Epithelial cell of prostate (primary cell): ENCODE measurements around the gene SLC36A4.
"Not testable (repeated sequence)": the region's sequence is repeated elsewhere in the genome, so short reads cannot be mapped to it uniquely, and the experiment has no call there.

Source experiments
- DNase-seq: peaks from one replicate; pipeline ENCODE4 v3.0.0-alpha.2; 2011; ENCODE audit warnings: low read depth, low spot score
- H3K27ac ChIP-seq: fragments of 450-650 bp; 2 replicates; pipeline ENCODE4 v1.5.1; 2017; ENCODE audit warnings: mild to moderate bottlenecking

SLC36A4 gene

DNA sequence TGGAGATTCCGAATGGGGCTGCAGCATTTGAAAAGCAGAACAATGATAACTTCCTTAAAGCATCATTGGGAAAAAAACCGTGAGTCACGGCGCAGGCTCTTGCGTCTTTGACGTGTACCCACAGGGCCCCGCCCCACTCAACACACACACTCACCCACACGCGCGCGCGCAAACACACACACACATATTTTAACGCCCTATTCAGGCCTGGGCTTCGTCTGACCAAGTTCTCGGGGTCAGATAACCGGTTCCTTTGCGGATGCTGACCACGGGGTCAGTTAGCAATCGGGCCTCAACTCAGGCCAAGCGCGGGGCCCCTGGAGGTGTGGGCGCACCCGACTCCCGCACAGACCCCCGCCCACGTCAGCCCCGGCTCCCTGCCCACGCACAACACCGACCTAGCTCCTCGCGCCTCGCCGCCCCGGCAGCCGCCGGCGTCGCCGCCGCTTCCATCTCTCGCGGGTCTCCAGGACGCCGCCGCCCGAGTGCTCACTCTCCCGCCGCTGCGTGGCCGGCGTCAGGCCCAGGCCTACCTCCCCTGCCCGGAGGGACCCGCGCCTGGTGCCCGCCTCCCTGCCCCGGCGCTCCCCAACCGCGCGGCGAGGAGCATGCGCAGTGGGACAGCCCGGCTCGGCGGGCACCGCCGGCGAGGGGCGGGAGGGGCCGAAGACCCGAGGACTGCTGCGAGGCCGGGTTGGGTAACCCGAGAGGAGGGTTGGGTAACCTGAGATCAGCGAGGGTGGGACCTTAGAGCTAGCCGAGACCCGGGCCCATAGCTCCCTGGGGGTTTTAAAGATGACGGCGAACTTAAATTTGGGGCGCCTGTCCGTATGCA is at the start of gene SLC36A4:
SLC36A4 (minus strand) TSS at position 612 of the 835 bp plus-strand sequence; CDS start at position 453, 159 bp downstream.
- H3K27ac ChIP-seq: peak within 1 kb of the TSS; percentile 73
- DNase-seq: peak; percentile 84

DNA sequence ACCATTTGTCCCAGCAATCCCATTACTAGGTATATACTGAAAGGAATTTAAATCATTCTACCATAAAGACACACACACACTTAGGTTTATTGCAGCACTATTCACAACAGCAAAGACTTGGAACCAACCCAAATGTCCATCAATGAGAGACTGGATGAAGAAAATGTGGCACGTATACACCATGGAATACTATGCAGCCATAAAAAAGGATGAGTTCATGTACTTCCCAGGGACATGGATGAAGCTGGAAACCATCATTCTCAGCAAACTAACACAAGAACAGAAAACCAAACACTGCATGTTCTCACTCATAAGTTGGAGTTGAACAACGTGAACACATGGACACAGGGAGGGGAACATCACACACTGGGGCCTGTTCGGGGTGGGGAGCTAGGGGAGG is 49.0 kb upstream of the SLC36A4 start:
- H3K27ac ChIP-seq, DNase-seq: not testable (repeated sequence)

DNA sequence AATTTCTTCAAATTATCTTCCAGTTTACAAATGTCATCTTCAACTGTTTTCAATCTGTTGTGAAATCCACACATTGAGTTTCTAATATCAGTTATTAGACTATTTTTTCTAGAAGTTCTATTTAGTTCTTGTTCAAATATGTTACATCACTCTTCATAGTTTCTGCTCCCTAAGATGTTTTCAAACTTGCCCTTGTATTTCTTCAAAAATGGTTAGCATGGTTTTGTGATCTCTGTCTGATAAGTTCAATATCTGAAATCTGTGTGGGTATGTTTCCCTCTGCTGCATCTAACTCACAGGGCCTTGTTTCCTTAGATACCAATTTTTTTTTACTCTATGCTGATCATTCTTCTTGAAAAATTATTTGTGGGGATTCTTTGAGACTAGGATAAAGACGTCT is 46.2 kb upstream of the SLC36A4 start:
- H3K27ac ChIP-seq: no peak overlapping the region
- DNase-seq: no peak

DNA sequence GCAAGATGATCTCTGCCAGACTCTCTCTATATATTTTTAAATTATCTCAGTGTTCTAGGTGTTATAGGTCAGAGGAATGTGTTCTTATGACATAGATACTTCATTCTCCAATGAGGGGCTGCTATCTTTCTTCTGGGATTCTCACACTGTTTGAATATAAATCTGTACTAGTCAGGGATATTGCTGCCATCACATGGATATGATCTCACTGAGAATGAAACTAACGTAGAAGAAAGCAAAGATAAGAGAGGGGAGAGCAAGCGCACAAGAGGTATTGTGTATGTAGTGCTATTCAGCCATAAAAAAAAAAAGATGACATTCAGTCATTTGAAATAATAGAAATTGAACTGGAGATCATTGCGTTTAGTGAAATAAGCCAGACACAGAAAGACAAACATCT is 42.2 kb upstream of the SLC36A4 start:
- no peak overlapping the region for H3K27ac ChIP-seq
- DNase-seq: no peak

DNA sequence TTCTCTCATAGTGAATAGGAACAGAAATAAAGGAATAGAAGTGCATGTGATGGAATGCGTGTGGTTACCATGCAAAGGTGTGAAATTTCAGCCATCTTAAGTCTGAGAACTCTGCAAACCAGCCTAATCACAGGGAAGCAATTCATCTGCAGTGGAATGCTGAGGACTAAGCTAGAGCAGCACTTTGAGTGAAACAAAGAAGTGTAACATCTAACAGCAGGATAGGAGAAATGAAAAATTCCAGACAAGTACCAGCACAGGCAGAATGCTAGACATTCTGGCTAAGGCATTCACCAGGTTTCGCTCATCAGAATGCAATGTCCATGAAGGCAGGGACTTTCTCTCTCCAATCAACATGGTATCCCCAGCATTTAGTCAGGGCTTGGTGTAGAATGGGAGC is 41.2 kb upstream of the SLC36A4 start:
- DNase-seq: peak; percentile 3
- no peak overlapping the region for H3K27ac ChIP-seq

DNA sequence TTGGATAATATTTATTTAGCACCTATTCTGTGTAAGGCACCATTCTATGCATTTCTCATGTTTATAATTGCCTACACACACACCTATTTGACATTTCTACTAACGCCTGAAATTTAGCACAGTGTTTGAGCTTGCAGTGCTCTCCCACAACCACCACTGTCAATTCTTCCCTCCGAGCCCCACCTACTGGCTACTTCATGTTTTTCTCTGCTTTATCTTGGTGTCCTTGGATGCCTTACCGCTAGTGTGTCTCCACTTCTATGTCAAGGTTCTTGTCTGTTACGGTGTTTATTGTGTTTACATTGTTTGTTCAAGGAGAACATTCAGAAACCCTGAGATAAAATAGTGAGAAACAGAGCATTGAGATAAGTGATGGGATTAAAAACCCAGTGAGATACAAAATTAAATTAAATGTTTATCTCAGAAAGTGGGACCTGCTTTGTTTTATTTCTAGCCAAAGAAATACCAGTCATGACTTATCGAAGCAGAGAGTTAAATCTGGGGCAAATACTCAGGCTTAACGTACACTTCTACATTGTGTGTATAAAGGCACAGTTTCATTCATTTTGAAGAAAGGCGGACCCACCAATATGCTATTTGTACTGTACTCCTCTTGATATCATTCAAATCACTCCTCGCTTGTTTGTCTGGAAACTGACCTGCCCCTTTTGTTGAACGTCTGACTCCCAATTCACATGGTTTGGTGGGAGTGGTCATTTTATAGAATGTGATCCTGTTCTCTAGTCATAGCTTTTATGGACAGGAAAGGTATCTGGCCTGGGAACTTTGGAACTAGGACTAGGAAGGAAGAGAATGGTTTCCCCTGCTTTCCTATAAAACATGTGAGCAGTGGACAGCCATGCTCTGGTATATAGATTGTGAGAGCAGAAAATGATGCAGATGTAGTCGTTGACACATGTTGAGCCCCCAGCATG is 39.2 kb upstream of the SLC36A4 start:
- no peak for DNase-seq
- H3K27ac ChIP-seq: no peak overlapping the region

DNA sequence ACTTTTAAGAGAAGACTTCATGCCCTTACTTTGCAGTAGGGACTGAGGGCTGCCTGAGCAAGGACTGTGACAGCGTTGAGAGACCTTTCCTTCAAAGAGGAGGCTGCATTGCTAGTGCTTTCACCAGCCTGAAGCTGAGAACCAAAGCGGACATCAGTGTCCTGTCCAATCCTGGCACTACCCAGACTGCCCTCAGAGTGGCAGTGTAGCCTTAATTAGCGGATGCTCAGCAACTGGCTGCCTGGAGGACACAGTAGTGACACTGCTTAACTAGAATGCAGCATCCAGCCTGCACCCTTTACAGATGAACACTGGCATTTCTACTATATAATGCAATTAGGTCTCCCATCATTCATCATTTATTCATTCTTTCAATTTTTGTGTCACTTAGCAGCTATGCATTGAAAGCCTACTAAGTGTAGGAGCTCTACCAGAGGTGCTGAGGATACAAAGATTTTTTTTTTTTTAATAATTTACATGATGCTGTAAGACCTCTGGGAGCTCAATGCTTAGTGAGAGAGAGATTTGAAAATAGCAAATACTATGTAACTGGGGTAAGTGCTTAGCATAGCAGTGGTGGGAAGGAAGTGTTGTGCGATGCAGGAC is 36.9 kb upstream of the SLC36A4 start:
- peak; percentile 12 for DNase-seq
- H3K27ac ChIP-seq: no peak overlapping the region

DNA sequence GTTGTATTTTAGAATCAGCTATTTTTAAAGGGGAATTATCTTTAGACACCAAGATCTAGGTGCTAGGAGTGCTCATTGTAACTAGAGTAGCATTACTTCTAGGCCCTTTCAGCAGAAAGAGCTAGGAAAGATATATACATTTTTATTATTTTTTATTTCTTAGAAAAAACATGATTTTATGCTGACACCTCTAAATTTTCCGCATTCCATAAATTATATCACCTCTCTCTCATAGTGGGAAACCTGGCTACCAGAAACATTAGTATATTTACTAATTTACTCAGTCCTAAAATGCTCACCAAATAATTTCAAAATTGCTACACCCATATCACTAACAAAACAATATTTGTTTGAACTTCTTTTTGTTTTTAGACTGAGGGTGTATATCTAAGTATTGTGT is 32.1 kb upstream of the SLC36A4 start:
- no peak overlapping the region for H3K27ac ChIP-seq
- DNase-seq: no peak

DNA sequence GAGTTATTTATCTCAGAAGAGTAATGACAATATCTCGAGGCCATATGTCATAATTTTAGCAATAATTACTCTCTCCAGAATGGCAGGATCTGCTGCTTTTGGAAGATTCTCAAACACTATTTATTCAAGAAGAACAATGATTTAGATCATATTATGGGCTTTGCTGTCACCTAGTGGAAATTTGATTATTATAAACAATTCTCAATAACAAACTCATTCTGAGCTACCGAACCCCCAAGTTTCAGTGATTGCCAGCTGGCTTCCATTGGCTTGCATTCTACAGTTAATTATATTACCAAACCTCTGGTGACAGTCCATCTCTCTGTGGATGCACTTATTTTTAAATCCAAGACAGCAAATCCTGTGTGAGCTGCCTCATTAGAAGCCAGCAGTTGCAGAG is 27.9 kb upstream of the SLC36A4 start:
- H3K27ac ChIP-seq: no peak overlapping the region
- no peak for DNase-seq

DNA sequence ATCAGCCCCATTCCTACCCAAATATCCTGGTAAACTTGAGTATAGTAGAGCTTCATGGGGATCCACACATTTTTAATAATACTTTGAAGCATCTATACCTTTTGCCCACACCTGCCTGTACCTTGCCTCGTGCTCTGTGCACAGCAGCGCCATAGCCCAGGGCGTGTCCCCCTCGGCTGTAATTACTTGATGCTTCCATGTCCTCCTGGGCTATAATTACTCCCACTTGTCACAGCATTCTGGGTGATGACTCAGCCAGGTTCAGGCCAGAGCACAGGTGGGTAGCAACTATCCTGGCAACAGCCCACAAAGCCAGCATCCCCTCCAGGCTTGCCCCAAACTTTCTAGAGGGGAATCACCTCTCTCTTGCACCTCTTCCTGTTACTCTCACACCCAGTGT is 23.7 kb upstream of the SLC36A4 start:
- H3K27ac ChIP-seq: no peak overlapping the region
- DNase-seq: no peak

DNA sequence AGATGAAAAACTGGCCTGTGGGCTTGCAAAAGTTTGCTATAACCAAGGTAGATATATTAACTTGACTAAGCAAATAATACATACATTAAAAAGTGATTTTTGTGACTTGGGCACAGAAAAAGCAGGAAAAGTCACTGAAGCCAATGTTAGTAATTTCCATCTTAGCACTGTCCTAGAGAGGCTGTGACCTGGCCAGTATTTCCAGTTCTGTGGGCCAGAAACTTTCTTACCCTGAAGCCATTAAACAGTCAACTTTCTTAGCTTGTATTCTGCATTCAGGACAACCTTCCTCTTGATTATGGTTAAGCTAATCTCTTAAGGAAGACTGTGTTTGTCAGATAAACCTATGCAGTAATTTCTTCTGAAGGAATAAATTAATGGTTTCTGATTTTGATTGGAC is 22.3 kb upstream of the SLC36A4 start:
- H3K27ac ChIP-seq: no peak overlapping the region
- no peak for DNase-seq

DNA sequence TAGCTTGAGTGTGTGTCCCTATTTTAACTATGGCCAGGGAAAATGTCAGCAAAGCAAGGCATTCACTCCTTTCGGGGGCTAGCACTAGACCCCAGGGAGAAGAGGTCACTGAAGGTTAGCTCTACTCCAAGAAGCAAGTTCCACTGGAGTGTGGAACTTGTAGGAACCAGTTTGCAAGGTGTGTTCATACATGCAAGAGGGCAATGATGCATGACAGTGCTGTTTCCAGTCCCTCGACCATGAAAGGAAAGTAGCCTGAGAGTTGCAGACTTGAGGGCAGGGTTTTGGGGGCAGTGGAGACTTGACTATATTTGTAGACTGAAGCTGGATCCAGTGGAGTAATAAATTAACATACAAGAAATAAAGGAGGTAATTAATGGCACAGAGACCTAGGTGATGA is 21.6 kb upstream of the SLC36A4 start:
- no peak for DNase-seq
- H3K27ac ChIP-seq: no peak overlapping the region

DNA sequence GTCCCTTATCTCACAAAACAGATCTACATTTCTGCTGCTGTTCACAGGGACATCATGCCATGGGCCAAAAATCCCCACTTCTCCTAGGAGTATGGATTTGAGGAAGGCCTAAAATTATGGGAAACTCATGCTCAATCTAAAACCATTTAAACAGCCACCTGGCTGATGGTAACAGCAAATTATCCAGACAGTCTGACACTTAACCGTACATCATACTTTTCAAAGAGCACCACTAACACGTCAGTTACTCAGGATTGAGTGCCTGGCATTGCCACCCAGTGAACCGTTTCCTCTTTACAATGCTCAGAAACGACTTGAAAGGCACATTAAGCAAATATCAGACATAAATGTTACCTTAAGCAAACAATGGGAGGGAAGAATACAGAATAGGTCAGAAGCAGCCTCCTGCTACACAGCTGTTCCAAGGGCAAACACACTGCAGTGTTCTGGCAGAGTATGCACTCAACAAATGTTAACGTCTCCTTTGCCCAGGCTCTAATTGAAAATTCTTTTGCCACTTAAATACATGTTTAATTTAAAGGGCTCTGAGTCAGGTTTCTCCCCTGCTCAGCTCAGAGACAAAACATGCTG is 18.8 kb upstream of the SLC36A4 start:
- no peak for DNase-seq
- H3K27ac ChIP-seq: no peak overlapping the region

DNA sequence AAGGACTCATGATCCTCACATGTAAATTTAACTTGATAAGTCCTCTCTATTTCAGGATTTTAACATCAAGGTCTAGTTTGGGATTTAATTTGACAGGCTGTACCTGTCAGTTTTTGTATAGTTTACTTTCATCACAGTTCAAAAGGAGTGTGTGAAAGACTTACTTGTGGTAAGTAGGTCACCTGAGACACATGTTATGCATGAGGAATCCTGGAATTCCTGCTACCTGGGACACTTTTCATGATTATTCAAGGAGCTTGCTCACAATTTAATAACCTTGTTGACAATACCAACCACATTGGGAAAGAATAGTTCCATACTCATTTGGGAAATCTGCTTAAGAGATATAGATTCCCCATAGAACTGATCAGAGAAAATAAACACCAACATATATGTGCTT is 15.8 kb upstream of the SLC36A4 start:
- H3K27ac ChIP-seq: no peak overlapping the region
- DNase-seq: no peak

DNA sequence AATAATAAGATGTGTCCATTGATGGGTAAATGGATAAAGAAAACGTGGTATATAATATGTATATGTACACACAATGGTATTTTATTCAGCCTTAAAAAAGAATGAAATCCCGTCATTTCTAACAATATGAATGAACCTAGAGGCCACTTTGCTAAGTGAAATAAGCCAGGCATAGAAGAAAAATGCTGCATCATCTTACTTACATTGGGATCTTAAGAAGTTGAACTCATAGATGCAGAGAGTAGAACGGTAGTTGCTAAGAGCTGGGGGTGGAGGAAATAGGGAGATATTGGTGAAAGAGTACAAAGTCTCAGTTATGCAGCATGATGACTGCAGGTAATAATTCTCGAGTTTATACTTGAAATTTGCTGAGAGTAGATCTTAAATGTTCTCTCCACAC is 14.3 kb upstream of the SLC36A4 start:
- no peak overlapping the region for H3K27ac ChIP-seq
- DNase-seq: no peak

DNA sequence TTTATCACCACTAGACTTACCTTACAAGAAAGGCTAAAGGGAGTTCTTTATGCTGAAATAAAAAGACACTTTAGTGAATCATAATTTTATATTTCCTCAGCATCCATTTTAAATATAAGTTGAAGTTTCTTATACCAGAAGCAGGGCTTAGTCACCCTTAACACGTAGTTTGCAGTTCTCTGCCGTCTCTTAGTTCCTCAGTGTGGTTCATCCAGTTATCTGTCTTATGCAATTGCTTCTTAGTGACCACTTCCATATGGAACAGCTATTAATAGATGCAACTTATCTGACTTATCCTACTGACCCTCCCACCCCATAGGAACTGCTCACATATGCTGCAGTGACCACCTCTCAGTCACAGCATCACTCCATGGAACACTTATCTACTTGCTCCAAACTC is 11.7 kb upstream of the SLC36A4 start:
- no peak overlapping the region for H3K27ac ChIP-seq
- no peak for DNase-seq

DNA sequence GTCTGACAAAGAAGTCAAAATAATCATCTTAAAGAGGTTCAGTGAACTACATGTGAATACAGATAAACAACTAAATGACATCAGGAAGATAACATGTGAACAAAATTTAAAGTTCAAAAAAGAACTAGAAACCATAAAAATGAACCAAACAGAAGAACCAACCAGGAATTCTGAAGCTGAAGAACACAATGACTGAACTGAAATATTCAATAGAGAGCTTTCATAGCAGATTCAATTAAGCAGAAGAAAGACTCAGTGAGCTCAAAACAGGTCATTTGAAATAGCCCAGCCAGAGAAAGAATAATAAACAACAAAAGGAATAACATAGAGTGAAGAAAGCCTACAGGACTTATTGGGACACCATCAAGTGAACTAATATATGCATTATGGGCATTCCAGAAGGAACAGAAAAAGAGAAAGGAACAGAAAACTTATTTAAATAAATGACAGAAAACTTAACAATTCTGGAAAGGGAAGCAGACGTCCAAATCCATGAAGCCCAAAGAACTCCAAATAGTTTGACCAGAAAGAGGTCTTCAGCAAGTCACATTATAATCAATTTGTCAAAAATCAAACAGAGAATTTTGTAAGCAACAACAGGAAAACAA is 11.0 kb upstream of the SLC36A4 start:
- DNase-seq: no peak
- no peak overlapping the region for H3K27ac ChIP-seq

DNA sequence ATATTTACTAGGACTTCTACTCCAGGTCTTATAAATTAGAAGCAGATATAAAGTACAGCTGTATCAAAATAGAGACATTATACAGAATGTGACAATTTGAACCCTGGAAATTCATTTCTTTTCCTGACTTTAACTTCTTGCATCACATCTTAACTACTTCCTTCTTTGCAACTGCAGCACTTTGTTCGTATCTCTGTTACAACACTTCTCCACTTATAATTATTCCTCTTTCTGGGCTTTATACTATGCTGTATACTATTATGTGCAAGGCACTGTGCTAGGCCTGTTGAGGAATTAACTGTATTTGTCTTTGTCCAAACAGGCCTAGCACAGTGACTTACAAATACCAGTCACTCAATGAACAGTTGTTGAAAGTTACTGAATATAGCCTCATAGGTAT is 1.8 kb upstream of the SLC36A4 start:
- no peak for DNase-seq
- no peak overlapping the region for H3K27ac ChIP-seq

DNA sequence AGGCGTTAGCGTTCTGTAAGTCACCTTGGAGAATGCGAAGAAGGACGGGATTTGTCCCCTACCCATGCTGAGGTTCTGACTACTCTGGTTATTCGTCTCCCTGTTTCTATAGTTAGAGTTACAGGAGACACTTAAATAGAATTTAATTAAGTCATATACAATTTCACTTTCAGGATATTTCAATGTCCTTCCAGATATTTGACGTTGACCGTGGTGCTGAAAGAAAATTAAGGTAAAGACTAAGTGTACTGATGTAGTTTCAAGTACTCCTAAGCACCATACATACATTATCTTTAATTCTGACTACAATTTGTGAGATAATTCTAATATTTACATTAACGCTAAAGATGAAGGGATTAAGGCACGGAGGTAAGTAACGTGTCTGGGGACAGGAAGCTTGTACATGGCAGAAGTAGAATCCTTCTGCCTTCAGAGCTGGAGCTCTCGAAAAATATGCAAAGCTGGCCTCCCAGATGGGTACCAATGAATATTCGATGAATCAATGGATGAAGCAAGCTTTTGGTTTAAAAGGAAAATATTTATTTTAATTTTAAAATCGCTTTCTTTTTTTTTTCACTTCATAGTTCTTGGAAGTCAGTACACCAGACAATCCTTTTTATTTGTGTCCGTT is 539 bp upstream of the SLC36A4 start:
- DNase-seq: no peak

More for the DNA sequence above, 539 bp upstream of the SLC36A4 start:
- H3K27ac ChIP-seq: no peak overlapping the region
